ENCODE results near the gene KCNG2.

The KCNG2 gene

GRCh38 chr18:79934311-79935097 lies 136.8 kb downstream of the KCNG2 start (continued):
- TF ChIP-seq ZNF747 (tag by site-specific recombination; IDR thresholded peaks at IDR 0.05) (no peak), PRDM2 (tag by site-specific recombination; IDR thresholded peaks at IDR 0.05; ENCODE audit: borderline replicate concordance) (no peak)

GRCh38 chr18:79935098-79935480 lies 137.4 kb downstream of the KCNG2 start:
- Histone ChIP-seq H3K4me3 (ENCODE audit: low read depth, low read length) (no peak overlapping the region), H3K27ac (ENCODE audit: extremely low read depth, low read depth, low read length) (no peak overlapping the region), H3K9me3 (ENCODE audit: control insufficient read depth, insufficient read depth, low read depth, low read length) (no peaks in the 10 kb centered on the region), H3K4me1 (ENCODE audit: control insufficient read depth, insufficient read depth, low read length) (no peaks in the 10 kb centered on the region), H3K36me3 (ENCODE audit: control insufficient read depth in 2 of 2, insufficient read depth in 1 of 2, low read length in 2 of 2) (peaks cover 2 to 22% of the 10 kb centered on the region in 2 experiments; a peak in 2 of 3 replicates)
- ChIA-PET CTCF (interaction anchor here (0.6 kb wide), 1 partner anchor 16 kb away, joined by 3 read pairs; no protein-coding TSS in a partner anchor), POLR2A (no interaction called here)
- TF ChIP-seq ZNF133 (tag by site-specific recombination; IDR thresholded peaks at IDR 0.05) = no peak
- no peak for TF ChIP-seq FEZF1 (tag by site-specific recombination; IDR thresholded peaks at IDR 0.05)
- TF ChIP-seq ZNF449 (tag by site-specific recombination; IDR thresholded peaks at IDR 0.05) = no peak
- TF ChIP-seq ZNF175 (tag by site-specific recombination; IDR thresholded peaks at IDR 0.05) = no peak

GRCh38 chr18:79935499-79935898 lies 137.8 kb downstream of the KCNG2 start:
- peaks cover 4 to 26% of the 10 kb centered on the region in 2 experiments; a peak in 2 of 3 replicates for H3K36me3 ChIP-seq (ENCODE audit: control insufficient read depth in 2 of 2, insufficient read depth in 1 of 2, low read length in 2 of 2)
- CTCF ChIA-PET = interaction anchor here (0.6 kb wide), 1 partner anchor 16 kb away, joined by 3 read pairs; no protein-coding TSS in a partner anchor
- TF ChIP-seq ZNF221 (tag by site-specific recombination; IDR thresholded peaks at IDR 0.05; ENCODE audit: borderline replicate concordance) (no peak), ZNF837 (tag by site-specific recombination; IDR thresholded peaks at IDR 0.05) (no peak), ZFP69B (tag by site-specific recombination; IDR thresholded peaks at IDR 0.05) (no peak), ZNF530 (tag by site-specific recombination; IDR thresholded peaks at IDR 0.05; ENCODE audit: low read depth) (no peak), YY2 (tag by site-specific recombination; IDR thresholded peaks at IDR 0.05) (no peak), ZBTB8A (tag by site-specific recombination; IDR thresholded peaks at IDR 0.05) (no peak), ZNF621 (tag by site-specific recombination; IDR thresholded peaks at IDR 0.05) (no peak), ZNF140 (tag by site-specific recombination; IDR thresholded peaks at IDR 0.05) (no peak), ATF2 (tag by site-specific recombination; IDR thresholded peaks at IDR 0.05; ENCODE audit: low read depth) (no peak)
- no peak overlapping the region for H3K4me3 ChIP-seq (ENCODE audit: low read depth, low read length)
- no peaks in the 10 kb centered on the region for H3K4me1 ChIP-seq (ENCODE audit: control insufficient read depth, insufficient read depth, low read length)
- H3K27ac ChIP-seq (ENCODE audit: extremely low read depth, low read depth, low read length) = no peak overlapping the region
- no peaks in the 10 kb centered on the region for H3K9me3 ChIP-seq (ENCODE audit: control insufficient read depth, insufficient read depth, low read depth, low read length)
- POLR2A ChIA-PET = no interaction called here
